ENCODE measurements around the gene PLPPR4. TPM values are rescaled to one million over a fixed set of nuclear protein-coding genes. Genes with fewer than 3 reads are reported as not detected.

The PLPPR4 gene
- total RNA-seq, 4 donors from 2014 or later = 0.75 to 2.3 (median 1.2) TPM

DNA sequence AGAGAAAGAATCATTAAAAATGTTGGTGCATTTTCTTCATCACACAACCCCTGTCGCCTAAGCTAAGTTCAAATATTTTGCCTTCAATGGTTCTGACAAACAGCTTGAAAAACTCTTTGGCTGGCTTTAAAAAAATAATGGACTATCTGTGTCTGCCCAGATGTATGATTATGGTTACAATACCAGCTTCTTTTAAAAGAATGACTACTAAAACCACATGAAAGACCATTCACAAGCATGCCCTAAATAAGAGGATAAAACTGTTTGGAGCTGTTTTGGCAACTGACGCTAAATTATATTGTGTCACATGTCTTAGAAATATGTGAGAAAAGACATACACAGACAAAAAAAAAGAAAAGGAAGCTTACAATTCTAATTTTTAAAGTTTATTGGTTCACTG is 23.7 kb upstream of the PLPPR4 start:
- TF ChIP-seq, protein P1, sequence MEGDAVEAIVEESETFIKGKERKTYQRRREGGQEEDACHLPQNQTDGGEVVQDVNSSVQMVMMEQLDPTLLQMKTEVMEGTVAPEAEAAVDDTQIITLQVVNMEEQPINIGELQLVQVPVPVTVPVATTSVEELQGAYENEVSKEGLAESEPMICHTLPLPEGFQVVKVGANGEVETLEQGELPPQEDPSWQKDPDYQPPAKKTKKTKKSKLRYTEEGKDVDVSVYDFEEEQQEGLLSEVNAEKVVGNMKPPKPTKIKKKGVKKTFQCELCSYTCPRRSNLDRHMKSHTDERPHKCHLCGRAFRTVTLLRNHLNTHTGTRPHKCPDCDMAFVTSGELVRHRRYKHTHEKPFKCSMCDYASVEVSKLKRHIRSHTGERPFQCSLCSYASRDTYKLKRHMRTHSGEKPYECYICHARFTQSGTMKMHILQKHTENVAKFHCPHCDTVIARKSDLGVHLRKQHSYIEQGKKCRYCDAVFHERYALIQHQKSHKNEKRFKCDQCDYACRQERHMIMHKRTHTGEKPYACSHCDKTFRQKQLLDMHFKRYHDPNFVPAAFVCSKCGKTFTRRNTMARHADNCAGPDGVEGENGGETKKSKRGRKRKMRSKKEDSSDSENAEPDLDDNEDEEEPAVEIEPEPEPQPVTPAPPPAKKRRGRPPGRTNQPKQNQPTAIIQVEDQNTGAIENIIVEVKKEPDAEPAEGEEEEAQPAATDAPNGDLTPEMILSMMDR (IDR thresholded peaks at IDR 0.05; ENCODE audit: low read depth) = no peak

DNA sequence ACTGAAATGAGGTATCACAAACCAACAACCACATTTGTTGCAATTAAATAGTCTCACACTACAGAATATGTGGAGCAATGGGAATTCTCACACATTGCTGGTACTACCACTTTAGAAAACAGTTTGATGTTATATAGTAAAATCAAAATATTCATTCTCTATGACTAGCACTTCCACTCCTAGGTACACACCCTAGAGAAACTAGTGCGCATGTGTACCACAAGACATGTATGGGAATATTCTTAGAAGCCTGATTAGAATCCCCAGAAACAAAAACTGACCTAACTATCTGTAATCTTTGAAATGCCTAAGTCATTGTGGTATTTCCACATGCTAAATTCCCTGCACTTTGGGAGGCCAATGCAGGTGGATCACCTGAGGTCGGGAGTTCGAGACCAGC is 18.1 kb upstream of the PLPPR4 start:
- TF ChIP-seq, protein P1 (IDR thresholded peaks at IDR 0.05; ENCODE audit: low read depth) = no peak

DNA sequence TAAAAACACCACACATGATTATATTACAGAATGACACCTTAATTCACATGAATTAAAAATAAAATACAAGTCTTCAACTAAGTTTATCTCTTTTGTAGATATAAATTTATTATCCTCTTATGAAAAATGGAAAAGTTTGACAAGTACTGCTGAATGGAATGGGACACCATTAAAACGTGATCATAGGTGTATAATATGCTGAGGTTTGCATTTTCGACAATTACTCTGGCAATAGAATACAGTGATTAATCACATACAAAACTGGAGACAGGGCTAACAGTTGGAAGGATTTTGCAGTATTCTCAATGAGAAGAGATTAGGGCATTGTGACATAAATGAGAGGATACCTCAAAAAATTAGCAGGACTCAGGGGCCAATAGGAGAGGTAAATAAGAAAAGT is 17.1 kb upstream of the PLPPR4 start:
- TF ChIP-seq, protein P1 (IDR thresholded peaks at IDR 0.05; ENCODE audit: low read depth) = no peak

DNA sequence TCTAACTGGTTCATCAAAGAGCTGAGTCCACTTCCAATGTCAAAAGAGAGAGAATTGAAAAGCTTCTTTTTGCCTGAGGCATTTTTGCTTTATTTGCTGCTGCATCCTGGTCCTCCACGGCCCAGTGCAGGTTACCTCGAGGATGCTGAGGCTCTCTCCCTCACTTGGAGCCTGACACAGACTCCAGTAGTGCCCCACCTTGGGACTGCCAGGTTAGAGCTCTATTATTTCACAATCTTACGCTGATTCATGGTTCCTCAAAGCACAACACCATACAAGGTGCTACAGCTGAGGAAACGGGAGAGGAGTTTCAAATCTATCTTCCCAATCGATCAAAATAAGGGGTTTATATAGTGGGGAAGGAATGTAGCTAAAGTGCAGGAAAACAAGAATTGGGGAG is 13.6 kb upstream of the PLPPR4 start:
- TF ChIP-seq, protein P1 (IDR thresholded peaks at IDR 0.05; ENCODE audit: low read depth) = no peak

DNA sequence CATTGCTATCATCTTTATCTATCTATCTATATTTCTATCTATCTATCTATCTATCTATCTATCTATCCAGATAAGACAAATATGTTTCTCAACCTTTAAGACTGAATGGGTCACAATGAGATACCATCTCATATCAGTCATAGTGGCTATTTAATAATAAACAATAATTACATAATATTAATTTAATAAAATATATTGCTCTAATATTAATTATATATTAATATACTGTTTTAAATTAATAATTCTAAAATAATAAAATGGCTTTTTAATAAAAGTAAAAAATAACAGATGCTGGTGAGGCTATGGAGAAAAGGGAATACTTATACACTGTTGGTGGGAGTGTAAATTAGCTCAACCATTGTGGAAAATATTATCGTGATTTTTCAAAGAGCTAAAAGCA is 13.0 kb upstream of the PLPPR4 start:
- TF ChIP-seq, protein P1 (IDR thresholded peaks at IDR 0.05; ENCODE audit: low read depth) = no peak

DNA sequence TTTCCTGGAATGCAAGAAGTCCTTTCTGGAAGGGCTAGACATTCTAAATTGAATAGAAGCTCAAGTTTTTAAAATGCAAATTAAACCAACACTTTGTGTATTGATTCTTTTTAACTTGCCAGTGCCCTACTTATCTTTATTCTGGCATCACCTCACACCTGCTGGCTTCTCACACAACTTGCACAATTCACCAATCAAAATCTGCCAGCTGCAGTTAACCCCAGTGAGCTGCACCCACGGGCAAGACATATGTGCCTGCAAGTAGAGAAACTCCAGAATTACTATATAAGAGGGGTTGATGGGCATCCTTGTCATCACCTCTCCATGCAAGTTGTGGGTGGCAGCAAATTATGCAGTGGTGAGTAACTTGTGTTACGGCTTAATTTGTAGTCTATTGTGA is 11.7 kb upstream of the PLPPR4 start:
- TF ChIP-seq, protein P1 (IDR thresholded peaks at IDR 0.05; ENCODE audit: low read depth) = no peak

DNA sequence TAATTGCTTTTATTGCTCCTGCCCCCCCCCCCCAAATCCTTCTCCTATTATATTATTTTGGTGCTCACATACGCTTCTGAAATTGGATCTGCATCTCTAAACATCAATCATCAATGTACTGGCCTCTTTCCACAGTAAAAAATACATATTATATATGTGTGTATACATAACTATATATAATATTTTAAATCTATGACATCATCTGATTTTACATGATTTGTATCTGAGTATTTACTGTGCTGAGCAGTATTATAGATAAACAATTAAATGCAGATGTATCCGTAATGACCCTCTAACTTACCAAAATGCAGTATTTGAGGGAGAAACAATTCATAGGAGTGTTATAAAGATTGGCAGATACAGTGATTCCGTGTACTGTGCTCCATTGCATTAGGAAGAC is 832 bp downstream of the PLPPR4 start:
- TF ChIP-seq, protein P1 (IDR thresholded peaks at IDR 0.05; ENCODE audit: low read depth) = no peak

Data from subcutaneous adipose tissue (tissue), 4 donors.